ENCODE measurements around the gene NPPA. TPM values are rescaled to one million over a fixed set of nuclear protein-coding genes. Genes with fewer than 3 reads are reported as not detected.

The NPPA gene
- total and polyA plus RNA-seq, 9 of the 15 experiments (the other 6 are each of a cell fraction or from before 2014, with no cell fraction given) = not detected

- TF ChIP-seq HNRNPL (IDR thresholded peaks at IDR 0.05; ENCODE audit: low read depth, low read length) (no peak), ZNF609 (CRISPR knock-in tag; IDR thresholded peaks at IDR 0.05; ENCODE audit: borderline replicate concordance) (no peak), VEZF1 (CRISPR knock-in tag; IDR thresholded peaks at IDR 0.05) (no peak), RNF219 (CRISPR knock-in tag; IDR thresholded peaks at IDR 0.05) (no peak), SIN3A (IDR thresholded peaks at IDR 0.05; ENCODE audit: borderline replicate concordance in 2 of 2, control insufficient read depth in 1 of 2, low read depth in 2 of 2, low read length in 2 of 2) (peak; percentile 64 to 84; a peak in 3 of 4 replicates), ZNF766 (CRISPR knock-in tag; conservative IDR thresholded peaks at IDR 0.05) (no peak), MTA3 (IDR thresholded peaks at IDR 0.05; ENCODE audit: borderline replicate concordance) (peak; percentile 84; the same call in 1 of the 2 replicates), ZBTB5 (IDR thresholded peaks at IDR 0.05) (peak; percentile 94), SMARCC2 (IDR thresholded peaks at IDR 0.05; ENCODE audit: low read depth) (no peak), ZNF197 (CRISPR knock-in tag; IDR thresholded peaks at IDR 0.05; ENCODE audit: low read depth) (peak; percentile 44), MEF2D (tag; conservative IDR thresholded peaks at IDR 0.05; ENCODE audit: low read depth) (0 out of 2 replicates have a peak, but pooled peaks have one; percentile 24), ZBTB1 (CRISPR knock-in tag; IDR thresholded peaks at IDR 0.05; ENCODE audit: borderline replicate concordance, low read depth) (no peak), RBBP5 (IDR thresholded peaks at IDR 0.05; ENCODE audit: borderline replicate concordance, insufficient read depth, low read length, poor library complexity, severe bottlenecking) (peak; percentile 3), CHD1 (IDR thresholded peaks at IDR 0.05; ENCODE audit: low read length) (peak; percentile 70)
These were observed 44.4 kb downstream of the NPPA start (continued) for GRCh38 chr1:11802973-11803885.

All from K562 (cell line).